ENCODE data around the gene RBM39.

DNA sequence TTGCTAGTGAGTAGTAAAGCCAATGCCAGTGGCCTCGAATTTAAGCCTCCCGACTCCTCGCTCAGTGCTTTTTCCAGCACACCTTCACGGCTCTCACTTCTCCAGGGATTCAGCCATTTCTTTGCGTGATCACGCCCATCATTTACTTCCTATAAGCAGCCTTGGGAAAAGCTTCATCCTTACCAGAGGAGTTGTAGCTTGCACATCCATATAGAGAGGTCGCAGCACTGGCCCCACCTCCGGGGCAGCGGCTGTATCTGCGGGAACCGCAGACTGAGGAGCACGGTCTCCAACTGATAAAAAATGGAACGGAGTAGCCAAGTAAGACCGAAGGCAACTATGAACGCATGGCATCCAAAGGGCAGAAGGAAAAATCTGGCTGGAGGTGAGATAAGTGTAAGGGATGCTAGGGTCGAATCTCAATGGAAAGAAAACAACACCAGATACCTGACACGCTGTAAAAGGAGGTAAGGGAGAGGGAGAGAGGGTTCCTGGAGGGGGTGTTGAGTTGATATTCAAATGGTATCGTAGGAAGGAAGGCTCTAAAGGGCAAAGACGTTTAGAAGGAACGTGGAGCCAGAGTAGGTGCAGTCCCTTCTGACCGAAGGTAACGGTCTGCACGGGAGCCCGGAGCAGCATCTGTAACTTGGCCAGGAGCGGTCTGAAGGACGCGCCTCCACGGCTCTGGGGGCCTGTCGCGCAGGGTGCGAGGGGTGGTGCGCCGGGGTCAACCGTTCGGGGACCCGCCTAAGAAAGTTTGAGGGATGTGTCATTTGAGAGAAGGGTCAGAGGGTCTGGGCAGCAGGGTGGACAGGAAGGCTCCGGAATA lies 43.5 kb downstream of the RBM39 start:
- TF ChIP-seq EP300 (IDR thresholded peaks at IDR 0.05; ENCODE audit: borderline replicate concordance in 1 of 2, low read depth in 2 of 2, low read length in 2 of 2) (no peak), JUN (IDR thresholded peaks at IDR 0.05; ENCODE audit: low read depth, low read length) (no peak), RFX5 (IDR thresholded peaks at IDR 0.05; ENCODE audit: borderline replicate concordance, low read depth, low read length) (no peak), EZH2 (IDR thresholded peaks at IDR 0.05; ENCODE audit: low read depth, low read length, severe bottlenecking) (no peak), JUND (IDR thresholded peaks at IDR 0.05; ENCODE audit: low read length) (no peak), EGR1 (IDR thresholded peaks at IDR 0.05; ENCODE audit: borderline replicate concordance, low read depth, low read length) (no peak), POLR2AphosphoS5 (IDR thresholded peaks at IDR 0.05; ENCODE audit: low read depth, low read length) (no peak), POLR2A (IDR thresholded peaks at IDR 0.05; ENCODE audit: control extremely low read depth in 1 of 2, low read depth in 2 of 2, low read length in 2 of 2) (no peak), YY1 (IDR thresholded peaks at IDR 0.05; ENCODE audit: low read depth, low read length) (no peak)
- TF ChIP-seq, protein P1, sequence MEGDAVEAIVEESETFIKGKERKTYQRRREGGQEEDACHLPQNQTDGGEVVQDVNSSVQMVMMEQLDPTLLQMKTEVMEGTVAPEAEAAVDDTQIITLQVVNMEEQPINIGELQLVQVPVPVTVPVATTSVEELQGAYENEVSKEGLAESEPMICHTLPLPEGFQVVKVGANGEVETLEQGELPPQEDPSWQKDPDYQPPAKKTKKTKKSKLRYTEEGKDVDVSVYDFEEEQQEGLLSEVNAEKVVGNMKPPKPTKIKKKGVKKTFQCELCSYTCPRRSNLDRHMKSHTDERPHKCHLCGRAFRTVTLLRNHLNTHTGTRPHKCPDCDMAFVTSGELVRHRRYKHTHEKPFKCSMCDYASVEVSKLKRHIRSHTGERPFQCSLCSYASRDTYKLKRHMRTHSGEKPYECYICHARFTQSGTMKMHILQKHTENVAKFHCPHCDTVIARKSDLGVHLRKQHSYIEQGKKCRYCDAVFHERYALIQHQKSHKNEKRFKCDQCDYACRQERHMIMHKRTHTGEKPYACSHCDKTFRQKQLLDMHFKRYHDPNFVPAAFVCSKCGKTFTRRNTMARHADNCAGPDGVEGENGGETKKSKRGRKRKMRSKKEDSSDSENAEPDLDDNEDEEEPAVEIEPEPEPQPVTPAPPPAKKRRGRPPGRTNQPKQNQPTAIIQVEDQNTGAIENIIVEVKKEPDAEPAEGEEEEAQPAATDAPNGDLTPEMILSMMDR (IDR thresholded peaks at IDR 0.05; ENCODE audit: control extremely low read depth in 1 of 3, insufficient read depth in 1 of 3, low read depth in 1 of 3, low read length in 3 of 3), result no peak
- TF ChIP-seq, protein P2, sequence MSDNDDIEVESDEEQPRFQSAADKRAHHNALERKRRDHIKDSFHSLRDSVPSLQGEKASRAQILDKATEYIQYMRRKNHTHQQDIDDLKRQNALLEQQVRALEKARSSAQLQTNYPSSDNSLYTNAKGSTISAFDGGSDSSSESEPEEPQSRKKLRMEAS (IDR thresholded peaks at IDR 0.05), result no peak
